D721Med (cell line): ENCODE results near the gene AMMECR1L.
"Not testable (repeated sequence)": the region's sequence is repeated elsewhere in the genome, so short reads cannot be mapped to it uniquely, and the experiment has no call there.

ENCODE experiments used
- DNase-seq: peaks from one replicate; pipeline ENCODE4 v3.0.0; 2011; ENCODE audit warnings: low spot score; ENCODE audit not compliant: insufficient read length
- FAIRE-seq: peaks from 2 replicates; lab custom pipeline; 2011; peaks lifted over from hg19 to GRCh38; lab: Jason Lieb, UNC
- TF ChIP-seq, protein P1 (sequence below): IDR thresholded peaks from 2 replicates; pipeline ENCODE4 v1.5.1; 2012; ENCODE audit warnings: mild to moderate bottlenecking, control low read depth; ENCODE audit not compliant: insufficient read depth; ENCODE audit errors: missing control alignments

The AMMECR1L gene

DNA sequence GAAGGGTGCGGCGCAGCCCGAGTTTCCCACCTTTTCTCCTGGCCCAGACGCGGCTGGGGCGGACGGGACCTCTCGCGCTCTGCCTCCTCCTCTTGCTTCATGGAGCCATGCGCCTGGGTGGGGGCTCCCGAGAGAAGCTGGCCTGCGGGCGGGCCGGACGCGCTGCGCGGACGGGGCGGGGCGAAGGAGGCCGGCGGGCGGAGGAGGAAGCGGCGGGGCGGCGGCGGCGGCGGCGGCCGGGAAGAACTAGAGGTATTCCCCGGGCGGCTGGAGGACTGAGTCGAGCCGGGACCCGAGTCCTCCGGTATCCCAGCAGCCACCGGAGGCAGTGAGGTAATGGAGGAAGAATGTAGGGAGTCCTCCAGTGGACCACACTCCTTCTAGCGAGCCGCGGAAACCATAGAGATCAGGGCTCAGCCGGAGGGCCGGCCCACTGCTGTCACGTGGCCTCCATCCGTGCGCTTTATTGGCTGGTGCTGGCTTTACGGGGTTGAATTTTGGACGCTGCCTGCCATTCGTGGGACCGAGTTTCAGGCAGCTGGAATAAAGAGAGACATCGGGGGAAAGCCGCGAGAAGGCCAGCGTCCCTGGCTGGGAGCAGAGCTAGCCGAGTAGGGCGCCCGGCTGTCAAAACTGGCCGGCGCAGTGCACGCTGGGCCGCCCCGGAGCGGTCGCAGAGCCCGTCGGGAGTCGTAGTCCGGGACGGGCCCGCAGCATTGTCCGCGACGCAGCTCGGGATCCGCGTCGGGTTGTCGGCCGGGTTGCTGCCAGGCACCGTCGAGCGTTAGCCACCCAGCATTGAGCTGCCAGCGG lies at the start of gene AMMECR1L:
AMMECR1L (minus strand) TSS at position 177 of the 813 bp plus-strand sequence. CDS start 11,722 bp downstream, outside the sequence.
- FAIRE-seq, DNase-seq: not testable (repeated sequence)

DNA sequence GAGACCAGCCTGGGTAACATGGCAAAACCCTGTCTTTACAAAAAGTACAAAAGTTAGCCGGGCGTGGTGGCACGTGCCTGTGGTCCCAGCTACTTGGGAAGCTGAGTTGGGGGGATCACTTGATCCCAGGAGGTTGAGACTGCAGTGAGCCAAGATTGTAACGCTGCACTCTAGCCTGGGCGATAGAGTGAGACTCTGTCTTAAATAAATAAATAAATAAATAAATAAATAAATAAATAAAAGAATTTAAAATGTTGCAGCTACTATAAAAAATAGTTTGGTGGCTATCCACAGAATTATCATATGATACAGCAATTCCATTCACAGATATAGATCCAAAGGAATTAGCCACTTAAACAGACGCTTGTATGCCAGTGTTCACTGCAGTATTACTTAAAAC lies 49.6 kb upstream of the AMMECR1L start:
- TF ChIP-seq, protein P1, sequence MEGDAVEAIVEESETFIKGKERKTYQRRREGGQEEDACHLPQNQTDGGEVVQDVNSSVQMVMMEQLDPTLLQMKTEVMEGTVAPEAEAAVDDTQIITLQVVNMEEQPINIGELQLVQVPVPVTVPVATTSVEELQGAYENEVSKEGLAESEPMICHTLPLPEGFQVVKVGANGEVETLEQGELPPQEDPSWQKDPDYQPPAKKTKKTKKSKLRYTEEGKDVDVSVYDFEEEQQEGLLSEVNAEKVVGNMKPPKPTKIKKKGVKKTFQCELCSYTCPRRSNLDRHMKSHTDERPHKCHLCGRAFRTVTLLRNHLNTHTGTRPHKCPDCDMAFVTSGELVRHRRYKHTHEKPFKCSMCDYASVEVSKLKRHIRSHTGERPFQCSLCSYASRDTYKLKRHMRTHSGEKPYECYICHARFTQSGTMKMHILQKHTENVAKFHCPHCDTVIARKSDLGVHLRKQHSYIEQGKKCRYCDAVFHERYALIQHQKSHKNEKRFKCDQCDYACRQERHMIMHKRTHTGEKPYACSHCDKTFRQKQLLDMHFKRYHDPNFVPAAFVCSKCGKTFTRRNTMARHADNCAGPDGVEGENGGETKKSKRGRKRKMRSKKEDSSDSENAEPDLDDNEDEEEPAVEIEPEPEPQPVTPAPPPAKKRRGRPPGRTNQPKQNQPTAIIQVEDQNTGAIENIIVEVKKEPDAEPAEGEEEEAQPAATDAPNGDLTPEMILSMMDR = no peak
- FAIRE-seq (no peak), DNase-seq (no peak)

DNA sequence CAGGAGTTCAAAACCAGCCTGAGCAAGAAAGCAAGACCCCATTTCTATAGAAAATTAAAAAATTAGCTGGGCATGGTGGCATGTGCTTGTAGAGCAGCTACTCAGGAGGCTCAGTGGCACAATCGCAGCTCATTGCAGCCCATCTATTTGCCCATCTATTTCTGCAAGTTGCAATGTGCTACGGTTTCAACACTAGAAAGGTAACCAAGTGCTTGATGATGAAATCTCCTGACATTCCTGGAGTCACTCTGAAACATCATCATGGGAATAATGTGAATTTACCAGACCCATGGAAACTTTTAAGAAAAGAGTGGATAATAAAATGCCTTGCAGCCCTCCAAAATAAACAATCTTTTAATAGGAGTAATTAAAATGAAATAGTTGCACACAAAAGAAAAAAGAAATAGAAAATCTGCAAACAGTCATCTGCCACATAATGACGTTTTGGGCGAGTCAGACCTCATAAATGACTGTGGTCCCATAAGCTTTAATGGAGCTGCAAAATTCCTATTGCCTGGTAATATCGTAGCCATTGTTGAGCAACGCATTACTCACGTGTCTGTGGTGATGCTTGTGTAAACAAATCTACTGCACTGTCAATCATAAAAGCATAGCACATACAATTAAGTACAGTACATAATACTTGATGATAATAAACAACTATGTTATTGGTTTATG lies 46.6 kb upstream of the AMMECR1L start:
- TF ChIP-seq, protein P1 = no peak
- FAIRE-seq = no peak
- DNase-seq = no peak

DNA sequence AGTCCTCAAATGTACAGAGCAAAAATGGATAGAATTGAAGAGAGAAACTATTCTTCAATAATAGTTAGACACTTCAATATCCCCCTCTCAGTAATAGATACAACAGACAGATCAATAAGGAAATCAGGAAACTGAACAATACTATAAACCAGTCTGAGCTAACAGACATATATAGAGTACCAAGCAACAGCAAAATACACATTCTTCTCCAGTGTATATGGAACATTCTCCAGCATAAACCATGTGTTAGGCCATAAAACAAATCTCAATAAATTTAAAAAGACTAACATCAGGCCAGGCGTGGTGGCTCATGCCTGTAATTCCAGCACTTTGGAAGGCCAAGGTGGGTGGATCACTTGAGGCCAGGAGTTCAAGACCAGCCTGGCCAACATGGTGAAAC lies 43.7 kb upstream of the AMMECR1L start:
- FAIRE-seq = no peak
- no peak for DNase-seq
- TF ChIP-seq, protein P1 = no peak

DNA sequence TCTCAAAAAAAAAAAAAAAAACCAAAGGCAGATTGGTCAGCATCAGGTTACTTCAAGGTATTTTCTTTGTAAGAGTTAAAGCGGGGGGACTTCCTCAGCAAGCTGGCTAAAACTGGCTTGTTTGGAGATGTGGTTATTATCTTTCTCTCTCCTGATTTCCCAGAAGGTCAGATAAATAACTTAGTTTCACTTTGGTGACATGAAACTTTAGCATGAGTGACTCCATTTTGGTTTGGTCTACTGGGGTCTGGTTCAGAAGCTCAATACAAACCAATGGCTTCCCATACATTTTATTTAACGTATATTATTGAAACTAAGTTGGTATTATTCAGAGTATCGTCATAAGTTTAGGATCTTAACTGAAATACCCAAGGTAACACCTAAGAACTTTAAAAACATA lies 41.6 kb upstream of the AMMECR1L start:
- TF ChIP-seq, protein P1 = no peak
- DNase-seq (no peak), FAIRE-seq (no peak)

DNA sequence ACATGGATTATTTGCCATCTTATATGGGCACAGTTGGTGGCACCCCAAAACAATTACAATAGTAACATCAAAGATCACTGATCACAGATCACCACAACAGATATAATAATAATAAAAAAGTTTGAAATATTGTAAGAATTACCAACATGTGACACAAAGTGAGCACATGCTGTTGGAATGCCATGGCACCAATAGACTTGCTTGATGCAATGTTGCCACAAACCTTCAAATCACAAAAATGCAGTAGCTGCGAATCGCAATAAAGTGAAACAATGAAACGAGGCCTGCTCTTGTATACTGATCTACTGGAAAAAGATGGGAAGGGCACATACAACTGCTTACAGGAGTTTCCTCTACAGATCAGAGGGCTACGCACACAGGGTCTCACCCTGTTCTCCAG lies 32.2 kb upstream of the AMMECR1L start:
- DNase-seq (no peak), FAIRE-seq (no peak)
- TF ChIP-seq, protein P1 = no peak

DNA sequence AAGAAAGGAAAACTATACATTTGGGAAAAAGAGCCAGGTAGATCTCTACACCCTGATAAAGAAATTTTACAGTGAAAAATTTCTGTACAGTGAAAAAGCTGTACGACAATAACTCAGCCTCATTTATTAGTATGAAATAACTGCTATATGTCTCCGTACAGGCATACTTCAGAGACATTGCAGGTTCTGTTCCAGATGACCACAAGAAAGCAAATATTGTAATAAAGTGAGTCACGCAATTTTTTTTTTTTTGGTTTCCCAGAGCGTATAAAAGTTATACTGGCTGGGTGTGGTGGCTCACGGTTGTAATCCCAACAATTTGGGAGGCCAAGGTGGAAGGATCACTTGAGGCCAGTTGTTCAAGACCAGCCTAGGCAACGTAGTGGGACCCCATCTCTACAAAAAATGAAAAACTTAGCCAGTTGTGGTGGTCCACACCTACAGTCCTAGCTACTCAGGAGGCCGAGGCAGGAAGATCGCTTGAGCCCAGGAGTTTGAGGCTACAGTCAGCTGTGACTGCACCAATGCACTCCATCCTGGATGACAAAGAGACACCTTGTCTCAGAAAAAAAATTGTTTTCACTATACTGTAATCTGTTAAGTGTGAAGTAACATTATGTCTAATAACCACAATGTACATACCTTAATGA lies 28.2 kb upstream of the AMMECR1L start:
- no peak for FAIRE-seq
- DNase-seq = no peak
- TF ChIP-seq, protein P1 = no peak
